ENCODE results near the gene ETV7.
"Not testable (repeated sequence)": the region's sequence is repeated elsewhere in the genome, so short reads cannot be mapped to it uniquely, and the experiment has no call there.

ETV7 gene

DNA sequence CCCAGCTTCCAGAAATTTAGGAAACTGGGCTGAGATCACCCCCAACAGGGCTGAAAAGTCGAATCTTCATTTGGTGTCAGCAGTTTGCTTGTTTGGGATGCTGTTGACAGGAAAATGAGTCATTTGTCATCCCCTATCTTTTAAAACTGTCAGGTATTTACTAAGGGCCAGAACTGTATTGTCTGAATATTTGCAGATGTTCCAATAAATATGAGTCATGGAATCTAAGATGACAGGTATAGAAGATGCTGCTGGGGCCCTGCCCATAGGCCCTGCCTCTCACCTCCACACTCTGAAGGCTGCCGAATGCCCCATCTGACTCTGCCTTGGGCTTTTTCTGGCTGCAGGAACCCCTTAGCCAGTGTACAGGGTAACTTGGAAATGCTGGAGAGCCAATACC is 3.9 kb downstream of the ETV7 start:
- DNase-seq (ENCODE audit: low read depth) = no peak

DNA sequence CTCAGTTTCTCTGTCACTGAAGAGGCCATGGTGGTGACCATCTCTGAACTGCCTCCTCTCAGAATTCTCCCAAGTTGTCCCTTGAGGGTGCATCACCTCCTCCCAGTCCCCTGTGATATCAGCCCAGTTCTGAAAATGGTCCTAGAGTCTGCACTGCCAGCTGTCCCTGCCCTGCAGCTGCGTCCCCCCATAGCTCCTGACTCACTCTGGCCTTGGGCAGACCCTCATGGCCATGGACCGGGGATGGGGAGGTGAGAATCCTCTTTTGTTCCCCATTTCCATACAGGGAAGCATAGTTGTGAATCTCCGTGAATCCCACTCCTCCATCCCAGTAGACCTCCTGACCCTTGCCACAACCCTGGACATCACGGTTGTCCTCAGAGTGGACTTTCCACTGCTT is 4.5 kb downstream of the ETV7 start:
- DNase-seq (ENCODE audit: low read depth) = no peak

DNA sequence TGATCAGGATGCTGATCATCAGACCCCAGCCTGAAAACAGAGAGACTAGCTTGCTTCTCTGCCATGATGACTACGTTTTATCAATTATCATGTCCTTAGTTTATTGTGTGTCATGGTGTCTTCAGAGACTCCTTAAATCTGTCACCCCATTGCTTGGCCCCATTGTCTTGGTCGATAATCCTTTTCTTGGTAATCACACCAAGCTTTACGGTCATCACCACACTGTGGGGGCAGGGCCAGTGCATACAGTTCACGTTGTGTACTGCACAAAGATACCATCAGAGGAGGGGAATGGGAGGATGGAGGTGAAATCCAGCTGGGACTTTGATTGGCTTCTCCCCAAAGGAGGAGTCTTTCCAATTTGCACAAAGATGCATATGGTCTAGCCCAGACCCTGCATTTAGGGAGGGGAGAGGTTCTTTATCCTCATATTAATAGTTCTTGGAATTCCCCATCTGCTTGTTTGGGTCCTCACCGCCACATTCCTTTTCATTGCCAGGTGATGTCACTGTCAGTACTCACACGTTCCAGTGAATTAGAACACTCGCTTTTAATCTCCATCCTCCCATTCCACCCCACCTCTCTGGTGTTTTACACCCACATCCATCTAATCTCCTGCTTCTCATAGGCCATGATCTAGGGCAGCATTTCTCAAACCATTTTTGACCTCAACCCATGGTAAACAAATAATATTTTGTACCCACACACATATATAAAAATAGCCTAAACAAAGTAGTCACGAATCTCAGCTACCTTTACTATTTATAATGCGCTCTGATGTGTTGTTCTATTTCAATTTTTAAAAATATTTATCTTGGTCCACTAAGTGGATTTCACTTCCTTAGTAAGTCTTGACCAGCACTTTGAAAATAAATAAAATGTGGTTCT is 5.7 kb downstream of the ETV7 start:
- DNase-seq (ENCODE audit: low read depth) = no peak

DNA sequence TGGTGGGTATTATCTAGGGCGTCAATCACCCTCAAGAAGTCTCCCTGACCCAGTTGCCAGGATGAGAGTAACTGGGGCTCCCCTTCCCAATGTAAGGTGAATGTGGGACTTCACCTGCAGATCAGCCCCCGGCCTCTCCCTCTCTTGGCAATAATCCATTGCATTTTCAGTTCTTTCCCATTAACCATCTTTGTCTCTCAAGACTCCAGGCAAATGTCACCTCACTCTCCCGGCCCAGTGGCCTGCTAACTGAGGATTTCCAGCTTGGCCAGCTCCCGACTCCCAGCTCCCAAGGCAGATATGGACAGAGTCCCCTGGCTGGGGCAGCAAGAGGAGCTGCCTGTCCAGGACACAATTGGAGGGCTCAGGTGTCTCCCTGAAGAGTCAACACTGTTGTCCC is 7.3 kb downstream of the ETV7 start:
- DNase-seq (ENCODE audit: low read depth) = no peak

DNA sequence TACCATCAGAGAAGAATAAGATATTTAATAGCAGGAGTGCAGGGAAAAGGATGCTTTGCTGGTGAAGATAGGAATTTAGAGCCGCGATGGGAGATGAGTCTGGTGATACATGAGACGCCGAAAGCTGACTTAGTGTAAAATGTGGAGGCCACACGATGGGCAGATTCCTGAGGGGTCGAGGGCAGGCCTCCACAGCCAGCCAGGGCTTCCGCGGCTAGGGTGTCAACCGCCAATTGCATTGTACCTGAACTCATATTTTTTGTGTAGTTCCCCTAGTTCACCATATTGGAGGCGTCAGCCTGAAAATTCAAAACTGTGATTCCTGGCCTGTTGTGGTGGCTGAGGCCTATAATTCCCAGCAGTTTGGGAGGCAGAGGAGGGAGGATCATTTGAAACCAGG is 8.5 kb downstream of the ETV7 start:
- no peak for DNase-seq (ENCODE audit: low read depth)

DNA sequence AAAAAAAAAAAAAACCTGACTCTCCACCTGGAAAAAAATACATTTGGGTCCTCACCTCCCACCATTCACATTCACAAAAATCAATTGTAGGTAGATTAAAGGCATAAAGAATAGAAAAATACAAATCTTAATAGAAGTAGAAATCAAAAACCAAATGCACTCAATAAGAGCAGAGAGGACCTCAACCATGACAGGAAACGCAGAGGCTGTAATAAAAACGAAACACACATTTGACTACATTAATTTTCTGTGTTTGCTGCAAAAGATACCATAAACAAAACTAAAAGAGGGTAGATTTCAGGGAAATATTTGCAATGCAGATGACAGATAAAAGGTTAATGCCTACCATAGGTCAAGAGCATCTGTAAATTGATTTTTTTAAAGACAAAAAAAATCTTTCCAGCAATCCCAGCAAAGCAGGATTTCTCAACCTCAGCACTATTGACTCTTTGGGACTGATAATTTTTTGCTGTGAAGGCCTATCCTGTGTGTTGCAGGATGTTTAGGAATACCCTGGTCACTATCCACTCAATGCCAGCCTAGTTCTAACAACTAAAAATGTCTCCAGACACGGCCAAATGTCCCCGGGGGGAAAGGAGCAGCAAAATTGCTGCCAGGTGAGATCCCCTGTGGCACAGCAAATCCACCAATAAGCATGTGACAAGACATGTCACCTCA is 9.1 kb downstream of the ETV7 start:
- no peak for DNase-seq (ENCODE audit: low read depth)

DNA sequence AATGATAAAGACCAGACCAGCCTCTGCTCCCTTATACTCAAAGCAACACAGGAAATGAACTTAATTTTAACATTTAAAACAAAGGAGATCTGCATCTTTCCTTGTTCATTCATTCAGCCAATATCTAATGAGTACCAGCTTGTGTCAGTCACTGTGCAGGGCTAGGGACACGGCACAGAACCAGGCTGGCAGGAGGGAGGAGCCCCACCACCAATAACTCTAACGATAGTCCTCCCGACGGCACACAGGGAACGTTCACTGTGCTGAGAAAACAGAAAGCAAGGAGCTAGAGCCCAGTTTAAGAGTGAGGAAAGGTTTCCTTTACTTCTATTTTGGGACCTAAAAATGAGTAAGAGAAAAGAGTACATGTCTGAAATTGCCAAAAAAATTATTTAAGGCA is 9.9 kb downstream of the ETV7 start:
- DNase-seq (ENCODE audit: low read depth) = no peak

DNA sequence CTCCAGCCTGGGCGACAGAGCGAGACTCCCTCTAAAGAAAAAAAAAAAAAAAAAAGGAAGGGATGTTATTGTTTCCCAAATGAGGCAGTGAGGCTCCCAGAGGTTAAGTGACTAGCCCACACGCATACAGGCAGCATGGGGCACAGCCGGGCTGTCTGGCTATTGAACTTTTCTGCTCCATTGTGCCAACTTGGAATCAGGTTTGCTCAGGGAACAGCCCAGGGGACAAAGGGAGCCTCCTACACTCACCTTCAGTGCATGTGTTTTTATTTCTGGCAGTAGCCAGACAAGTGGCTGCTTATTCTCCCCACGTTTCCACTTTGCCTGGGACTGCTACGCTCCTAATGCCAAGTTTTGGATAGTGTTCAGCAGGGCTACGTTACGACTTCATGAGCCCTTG is 10.7 kb downstream of the ETV7 start:
- DNase-seq (ENCODE audit: low read depth) = no peak

DNA sequence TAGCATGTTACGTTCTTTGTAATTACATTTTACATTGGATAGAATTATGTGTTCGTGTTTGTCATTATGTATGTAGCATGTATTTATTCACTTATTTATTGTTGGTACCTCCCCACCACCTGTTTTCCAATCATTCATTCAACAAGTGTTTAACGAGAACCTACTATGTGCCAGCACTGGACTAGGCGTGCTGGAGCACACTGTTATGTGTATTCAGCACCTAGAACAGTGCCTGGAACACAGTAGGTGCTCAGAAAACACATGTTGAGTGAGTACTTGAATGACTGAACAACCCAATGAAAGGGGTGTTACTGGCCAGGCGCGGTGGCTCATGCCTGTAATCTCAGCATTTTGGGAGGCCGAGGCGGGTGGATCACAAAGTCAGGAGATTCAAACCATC is 11.3 kb downstream of the ETV7 start:
- no peak for DNase-seq (ENCODE audit: low read depth)

DNA sequence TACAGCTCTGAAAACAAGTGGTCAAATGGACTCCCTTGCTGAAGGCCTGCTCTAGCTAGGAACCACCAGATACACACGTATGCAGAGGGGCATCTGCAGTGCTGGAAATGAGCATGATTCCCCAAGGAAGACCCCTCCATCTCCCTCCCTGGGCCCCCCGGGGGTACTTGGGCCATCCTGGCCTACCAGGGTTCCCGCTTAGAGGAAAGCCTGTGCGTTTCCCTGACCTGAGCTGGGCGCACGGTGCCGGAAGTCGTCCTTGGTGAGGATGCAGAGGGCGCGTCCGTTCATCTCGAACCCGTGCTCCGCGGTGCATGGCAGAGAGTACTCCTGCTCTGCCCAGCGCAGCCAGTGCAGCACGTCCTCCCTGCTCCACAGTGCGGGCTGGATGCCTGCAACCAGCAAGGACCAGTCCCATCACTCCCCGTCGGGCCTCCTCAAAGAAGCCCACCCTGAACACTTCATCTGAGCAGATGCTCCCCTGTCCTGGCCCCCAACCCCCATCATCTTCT is 11.8 kb downstream of the ETV7 start:
- DNase-seq (ENCODE audit: low read depth) = no peak

DNA sequence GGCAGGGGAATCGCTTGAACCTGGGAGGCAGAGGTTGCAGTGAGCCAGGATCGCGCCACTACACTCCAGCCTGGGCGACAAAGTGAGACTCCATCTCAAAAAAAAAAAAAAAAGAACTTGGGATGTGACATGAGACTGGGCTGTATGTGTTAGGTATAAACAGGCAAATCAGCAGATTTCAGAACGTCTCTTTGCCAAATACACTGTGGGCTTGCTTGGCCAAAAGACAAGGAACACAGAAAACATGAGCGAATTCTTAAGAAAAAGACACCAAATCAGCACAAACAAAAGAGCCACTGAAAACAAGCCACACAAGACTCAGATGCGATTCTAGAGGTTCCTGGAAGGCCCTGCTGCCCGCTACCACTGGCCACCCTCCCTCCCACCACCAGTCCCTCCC is 12.5 kb downstream of the ETV7 start:
- DNase-seq (ENCODE audit: low read depth) = no peak

DNA sequence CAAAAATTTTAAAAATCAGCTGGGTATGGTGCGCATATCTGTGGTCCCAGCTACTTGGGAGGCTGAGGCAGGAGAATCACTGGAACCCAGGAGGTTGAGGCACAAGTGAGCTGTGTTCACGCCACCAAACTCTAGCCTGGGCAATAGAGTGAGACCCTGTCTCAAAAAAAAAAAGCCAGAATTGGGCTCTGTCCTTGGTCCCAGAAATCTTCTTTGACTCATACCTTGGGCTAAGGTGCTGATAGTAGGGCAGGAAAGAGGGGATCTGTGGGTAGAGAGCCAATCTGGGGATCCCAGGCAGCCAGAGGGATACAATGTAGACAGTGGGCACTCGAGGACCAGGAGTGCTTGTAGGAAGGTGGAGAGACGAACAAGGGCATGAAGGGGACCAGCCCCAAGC is 13.3 kb downstream of the ETV7 start:
- DNase-seq (ENCODE audit: low read depth) = no peak

DNA sequence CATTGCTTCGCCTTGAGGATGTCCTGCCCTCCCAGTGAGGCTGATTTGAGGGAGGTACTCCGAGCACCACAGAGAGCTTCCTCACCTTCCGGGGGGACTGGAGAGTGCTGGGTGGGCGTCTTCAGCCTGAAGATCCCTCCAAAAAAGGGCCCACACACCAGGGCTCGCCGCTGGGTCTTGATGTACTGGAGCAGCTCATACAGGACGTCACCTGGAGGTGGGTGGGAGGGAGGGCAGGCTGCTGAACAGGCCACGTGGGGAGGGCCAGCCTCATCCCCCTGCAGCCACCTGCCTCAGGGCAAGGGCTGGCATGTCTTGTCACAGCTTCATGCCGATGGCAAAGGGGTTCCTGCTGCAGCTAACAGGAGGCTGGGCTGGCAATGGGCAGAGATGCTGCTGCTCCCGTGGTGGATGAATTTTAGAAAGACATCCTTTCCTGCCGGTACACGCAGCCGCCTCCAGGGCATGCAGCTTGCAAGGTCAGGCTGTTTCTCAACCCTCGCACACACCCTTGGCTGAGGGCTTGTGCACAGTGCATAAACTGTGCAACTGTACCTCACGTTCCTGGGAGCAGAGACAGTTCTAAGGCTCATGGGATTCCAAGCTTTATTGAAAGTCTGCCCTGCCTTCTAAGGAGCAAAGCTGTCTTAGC is 14.0 kb downstream of the ETV7 start:
- no peak for DNase-seq (ENCODE audit: low read depth)

DNA sequence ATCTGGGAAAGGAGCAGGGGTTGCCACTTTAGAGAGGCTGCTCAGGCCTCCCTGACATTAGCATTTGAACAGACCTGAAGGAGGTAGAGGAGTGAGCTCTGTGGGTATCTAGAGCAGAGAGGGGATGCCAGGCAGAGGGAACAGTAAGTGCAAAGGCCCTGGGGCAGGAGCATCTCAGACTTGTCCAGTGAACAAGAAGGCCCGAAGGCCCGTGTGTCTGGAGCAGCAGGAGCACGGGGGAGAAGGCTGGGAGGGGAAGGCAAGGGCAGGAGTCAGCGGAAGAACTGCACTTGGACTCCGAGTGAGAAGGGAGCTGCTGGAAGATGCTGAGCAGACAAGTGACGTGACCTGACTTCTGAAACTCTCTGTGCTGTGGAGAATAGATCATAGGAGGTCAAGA is 15.4 kb downstream of the ETV7 start:
- no peak for DNase-seq (ENCODE audit: low read depth)

DNA sequence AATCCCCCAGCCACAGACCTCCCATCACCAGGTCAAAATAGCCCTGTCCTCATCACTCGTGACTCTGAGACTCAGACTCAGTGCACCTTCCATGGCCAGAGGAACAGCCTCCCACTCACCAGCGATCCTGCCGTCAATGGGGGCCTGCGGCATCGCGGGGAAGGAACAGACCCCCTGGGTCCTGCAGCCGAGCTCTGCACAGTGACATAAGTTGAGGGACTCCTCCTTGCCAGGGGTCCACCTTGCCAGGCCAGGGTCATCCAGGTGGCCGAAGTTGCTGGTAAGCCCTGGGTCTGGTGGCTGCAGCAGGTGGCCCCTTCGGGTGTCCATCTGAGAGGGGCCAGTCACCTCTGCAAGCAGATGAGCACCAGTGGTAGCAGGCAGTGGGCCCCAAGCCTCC is 16.3 kb downstream of the ETV7 start:
- DNase-seq (ENCODE audit: low read depth) = no peak

DNA sequence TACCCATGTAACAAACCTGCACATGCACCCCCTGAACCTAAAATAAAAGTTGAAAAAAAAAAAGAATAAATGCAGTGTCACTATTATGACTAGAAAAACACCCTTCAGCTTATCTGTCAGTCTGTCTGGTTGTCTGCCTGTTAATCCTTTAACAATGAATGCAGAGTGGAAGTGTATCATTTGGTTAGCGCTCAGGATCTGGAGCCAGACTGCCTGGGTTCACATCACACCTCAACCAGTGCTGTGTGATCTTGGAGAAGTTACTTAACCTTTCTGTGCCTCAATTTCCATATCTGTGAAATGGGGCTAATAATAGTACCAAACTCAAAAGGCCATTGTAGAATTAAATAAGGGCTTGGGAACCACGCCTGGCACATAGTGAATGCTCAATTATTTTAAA is 16.8 kb downstream of the ETV7 start:
- no peak for DNase-seq (ENCODE audit: low read depth)

DNA sequence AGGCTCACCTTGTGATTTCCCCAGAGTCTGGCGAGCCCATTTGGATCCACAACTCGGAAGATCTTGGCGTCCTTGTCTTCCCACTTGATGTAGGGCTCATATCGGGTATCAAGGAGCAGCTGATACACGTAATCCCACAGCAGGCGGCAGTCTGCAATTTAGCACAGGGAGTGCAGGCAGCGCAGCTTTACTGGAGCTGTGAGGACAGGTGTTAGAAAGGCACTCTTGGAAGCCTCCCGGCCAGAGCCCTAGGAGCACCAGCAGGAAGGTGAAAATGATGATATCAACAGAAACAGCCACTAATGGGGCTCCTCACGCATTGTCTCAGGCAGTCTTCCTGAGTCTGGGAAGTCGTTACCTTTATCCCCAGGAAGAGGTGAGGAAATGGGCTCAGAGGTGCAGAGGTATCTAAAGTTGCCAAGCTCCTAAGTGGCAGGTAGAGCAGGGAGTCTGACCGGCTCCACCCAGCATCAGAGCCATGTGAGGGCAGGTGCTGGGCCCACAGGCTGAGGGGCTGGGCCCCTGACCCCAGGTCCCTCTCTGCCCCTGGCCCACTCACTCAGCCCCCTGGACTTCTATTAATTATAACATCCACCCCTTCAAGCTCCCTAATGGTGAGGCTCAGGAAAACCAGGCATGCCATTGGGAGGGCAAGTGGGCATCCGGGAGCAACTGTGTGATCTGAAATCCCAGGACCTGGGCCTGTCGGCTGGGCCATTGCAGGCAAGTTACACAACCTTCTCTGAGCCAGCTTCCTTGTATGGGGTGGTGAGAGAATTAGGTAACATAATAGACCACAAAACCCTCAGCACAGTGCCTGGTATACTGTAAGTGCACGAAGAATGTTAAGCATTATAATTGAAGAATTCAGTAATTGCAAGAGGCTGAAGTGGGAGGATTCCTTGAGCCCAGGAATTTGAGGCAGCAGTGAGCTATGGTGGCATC is 18.3 kb downstream of the ETV7 start:
- no peak for DNase-seq (ENCODE audit: low read depth)

DNA sequence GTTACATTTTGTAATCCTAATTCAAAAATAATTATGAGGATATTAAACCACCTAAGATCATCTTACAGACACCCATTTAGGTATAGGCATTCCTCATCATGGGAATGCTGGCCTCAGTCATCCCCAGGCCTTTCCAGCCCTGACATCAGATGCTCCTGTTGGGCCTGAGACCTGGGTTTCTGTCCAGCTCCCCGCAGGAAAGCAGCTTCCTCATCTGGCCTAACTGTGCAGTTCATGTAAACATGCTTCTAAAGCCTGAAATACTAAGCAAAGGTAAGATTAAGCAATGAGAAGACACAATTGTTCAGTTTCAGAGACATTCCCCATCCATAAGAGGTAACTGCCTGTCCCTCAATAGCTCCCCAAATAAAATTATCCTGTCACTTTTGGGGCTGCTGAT is 19.0 kb downstream of the ETV7 start:
- DNase-seq (ENCODE audit: low read depth) = no peak

DNA sequence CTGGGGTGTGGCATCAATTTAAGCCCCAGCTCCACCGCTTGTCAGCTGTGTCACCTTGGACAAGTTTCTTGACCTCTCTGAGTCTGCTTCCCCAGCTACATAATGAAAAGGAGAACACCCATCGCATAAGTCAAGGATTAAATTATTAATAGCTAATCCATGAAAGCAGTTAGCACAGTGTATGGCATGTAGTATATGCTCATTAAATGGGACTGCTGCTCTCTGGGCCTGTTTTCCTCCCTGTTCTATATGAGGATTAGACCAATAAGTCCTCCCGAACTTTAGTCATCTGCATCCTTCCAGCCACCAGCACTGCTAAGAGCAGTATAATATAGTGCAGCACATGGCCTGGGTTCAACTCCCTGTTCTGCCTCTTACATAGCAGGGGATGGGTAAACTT is 19.7 kb downstream of the ETV7 start:
- no peak for DNase-seq (ENCODE audit: low read depth)

DNA sequence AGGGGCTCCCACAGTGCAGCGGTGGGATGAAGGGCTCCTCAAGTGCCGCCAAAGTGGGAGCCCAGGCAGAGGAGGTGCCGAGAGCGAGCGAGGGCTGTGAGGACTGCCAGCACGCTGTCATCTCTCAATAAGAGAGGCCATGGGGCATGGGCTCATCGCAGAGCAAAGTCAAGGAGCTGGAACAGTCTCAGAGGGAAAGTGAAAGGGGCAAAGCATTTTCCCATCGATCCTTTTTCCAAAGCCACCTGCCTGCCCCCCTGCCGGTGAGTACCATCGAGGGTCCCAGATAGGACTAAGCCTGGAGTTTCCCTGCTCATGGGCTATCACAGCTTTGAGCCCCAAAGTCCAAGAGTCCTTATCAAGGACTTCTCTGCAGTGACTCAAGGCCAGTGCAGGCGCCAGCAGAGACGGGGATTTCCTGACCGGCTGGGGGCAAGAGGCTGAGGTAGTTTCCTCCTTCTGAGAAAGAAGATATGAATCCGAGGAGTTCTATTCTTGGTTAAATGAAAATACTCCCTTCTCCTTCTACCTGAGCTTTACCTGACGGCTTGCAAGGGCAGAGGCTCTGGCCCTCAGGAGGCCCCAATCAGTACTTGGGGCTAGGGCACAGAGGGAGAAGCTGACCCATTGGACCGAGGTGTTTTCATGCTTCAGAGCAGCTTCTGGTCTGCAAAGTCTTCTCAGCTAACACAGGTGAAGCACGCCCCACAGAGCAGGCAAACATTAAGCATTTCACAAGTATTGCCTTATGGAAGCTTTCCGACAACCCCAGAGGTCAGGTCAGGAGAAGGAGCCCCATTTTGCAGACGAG is 22.6 kb downstream of the ETV7 start:
- DNase-seq (ENCODE audit: low read depth) = no peak

DNA sequence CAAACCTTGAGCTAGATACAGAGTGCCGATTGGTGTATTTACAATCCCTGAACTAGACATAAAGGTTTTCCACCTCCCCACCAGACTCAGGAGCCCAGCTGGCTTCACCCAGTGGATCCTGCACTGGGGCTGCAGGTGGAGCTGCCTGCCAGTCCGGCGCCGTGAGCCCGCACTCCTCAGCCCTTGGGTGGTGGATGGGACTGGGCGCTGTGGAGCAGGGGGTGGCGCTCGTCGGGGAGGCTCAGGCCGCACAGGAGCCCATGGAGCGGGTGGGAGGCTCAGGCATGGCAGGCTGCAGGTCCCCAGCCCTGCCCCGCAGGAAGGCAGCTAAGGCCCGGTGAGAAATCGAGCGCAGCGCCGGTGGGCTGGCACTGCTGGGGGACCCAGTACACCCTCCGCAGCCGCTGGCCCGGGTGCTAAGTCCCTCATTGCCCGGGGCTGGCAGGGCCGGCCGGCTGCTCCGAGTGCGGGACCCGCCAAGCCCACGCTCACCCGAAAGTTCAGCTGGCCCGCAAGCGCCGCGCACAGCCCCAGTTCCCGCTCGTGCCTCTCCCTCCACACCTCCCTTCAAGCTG is 23.3 kb downstream of the ETV7 start:
- DNase-seq (ENCODE audit: low read depth) = not testable (repeated sequence)
